ENCODE measurements around the gene GHRH.
A peak's percentile ranks its signal among the peaks of the same experiment; 100 is the strongest.

Gene GHRH

DNA sequence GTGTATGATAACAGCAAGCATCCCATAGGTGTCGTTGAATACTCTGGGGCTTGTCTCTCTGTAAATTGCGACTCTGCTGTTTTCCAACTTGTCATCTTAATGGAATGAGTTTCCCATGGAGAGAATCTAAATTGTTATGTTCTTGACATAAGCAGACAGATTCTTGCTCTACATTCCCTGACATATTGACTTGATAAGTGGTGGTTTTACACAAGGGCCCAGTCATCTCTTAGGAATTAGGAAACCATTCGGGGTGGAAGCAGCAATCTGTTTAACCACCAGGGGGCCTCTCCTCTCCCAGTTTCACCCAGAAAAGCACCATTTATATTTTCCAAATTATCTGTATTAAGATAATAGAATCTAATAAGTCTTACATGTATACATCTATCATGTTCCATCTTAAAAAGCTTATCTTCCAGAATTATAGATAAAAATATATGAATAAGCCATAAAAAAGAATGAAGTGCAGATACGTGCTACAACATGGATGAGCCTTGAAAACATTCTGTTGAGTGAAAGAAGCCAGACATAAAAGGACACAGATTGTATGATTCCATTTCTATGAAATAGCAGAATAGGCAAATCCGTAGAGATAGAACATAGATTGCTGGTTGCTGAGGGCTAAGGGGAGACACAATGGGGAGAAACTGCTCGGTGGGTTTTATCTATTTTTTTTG is 59.2 kb downstream of the GHRH start:
- DNase-seq = peak; percentile 39

- no peak for DNase-seq
Measured at GRCh38 chr20:37201827-37202162, 59.8 kb downstream of the GHRH start.

Measured in CD4-positive, alpha-beta T cell treated with Interleukin-10 for 1 hour (primary cell).